ENCODE measurements around the gene STX16.

The STX16 gene

DNA sequence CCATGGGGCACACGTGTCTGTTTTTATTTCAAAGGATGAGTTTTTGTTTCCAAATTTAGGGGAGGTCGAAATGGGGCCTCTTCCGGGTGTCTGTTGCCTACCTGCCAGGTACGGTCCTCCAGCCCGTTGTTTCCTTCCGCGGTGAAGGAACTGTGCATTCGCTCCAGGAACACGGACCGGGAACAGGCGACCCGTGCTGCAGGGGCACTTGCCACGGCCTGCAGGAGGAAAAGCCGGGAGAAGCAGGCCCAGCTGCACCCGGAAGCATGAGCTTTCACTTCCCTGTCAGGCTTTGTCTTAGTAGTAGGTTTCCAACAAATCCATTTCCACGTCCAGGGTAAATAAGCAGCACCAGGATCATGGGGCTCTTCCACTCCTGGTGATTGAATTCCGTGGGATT lies 24.6 kb downstream of the STX16 start:
- DNase-seq: no peak

DNA sequence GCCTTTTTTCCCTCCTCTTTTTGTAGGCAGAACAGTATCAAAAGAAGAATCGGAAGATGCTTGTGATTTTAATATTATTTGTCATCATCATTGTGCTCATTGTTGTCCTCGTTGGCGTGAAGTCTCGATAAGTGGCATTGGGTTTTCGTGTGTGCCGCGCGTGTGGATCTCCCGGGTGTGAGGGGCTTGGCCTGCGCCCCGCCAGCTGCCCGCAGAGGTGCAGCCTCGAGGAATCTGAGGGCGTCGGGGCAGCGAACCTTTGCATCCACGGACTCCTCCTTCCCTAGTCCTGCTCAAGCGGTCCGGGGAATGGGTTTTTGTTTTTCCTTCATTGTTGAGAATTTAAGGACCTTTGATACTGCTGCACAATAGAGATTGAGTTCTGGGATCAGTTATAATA lies 25.1 kb downstream of the STX16 start:
- DNase-seq: no peak

DNA sequence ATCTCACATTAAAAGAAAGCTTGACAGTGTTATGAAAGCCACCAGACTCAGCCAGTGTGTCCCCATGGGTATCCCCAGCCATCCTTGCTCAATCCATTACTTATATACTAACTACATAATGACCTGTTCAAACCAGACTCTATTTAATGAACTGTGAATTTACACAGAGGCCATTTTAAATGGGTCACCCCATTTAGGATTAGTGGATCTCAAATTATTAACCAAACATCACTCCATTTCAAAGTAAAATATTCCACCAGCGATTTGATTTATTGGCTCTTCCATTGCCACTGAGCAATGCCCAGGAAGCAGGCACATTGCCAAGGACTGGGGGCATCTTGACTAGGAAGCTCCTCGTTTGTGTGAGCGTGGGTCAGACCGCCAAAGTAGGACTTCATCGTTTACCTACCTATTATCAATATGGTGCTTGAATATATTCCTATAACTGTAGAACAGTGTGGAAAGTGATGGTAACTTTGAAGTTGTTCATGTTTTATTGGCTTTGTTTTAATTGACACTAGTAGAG lies 26.1 kb downstream of the STX16 start:
- no peak for DNase-seq

DNA sequence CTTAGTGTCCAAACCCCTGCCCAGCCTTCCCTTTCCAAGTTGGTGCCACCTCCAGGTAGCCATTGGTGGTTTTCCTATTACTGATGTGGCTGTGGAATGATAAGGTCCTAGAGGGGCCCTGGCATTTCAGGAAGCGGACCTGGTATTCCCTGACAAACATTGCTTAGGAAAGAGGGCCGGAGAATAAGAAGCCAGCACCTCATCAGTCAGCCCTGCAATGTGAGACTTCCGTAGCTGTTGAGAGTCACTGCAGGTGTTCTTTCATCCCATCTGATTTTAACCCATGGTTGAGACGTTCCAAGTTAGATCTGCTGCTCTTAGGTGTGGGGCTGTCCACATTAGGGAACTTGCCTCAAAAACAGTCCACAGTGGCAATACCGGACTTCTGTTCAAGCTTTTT lies 26.7 kb downstream of the STX16 start:
- DNase-seq: no peak

DNA sequence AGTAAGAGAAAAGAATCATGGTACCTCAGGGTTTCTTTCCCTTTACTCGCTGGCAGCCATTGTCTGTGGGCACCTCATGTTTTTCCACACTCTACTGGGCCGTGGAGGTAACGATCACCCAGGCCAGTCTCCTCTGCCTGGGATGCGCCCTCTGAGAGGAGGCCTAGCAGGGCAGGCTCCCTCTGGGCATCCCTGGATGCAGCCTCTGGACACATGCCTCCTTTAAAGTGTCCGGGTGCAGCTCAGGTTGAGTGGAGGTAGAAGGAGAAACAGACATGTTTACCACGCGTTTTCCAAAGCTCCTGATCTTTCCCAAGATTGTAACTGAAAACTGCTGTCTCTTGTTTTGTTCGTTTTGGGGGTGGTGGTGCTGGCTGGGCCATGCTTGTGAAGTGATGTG lies 27.7 kb downstream of the STX16 start:
- no peak for DNase-seq

DNA sequence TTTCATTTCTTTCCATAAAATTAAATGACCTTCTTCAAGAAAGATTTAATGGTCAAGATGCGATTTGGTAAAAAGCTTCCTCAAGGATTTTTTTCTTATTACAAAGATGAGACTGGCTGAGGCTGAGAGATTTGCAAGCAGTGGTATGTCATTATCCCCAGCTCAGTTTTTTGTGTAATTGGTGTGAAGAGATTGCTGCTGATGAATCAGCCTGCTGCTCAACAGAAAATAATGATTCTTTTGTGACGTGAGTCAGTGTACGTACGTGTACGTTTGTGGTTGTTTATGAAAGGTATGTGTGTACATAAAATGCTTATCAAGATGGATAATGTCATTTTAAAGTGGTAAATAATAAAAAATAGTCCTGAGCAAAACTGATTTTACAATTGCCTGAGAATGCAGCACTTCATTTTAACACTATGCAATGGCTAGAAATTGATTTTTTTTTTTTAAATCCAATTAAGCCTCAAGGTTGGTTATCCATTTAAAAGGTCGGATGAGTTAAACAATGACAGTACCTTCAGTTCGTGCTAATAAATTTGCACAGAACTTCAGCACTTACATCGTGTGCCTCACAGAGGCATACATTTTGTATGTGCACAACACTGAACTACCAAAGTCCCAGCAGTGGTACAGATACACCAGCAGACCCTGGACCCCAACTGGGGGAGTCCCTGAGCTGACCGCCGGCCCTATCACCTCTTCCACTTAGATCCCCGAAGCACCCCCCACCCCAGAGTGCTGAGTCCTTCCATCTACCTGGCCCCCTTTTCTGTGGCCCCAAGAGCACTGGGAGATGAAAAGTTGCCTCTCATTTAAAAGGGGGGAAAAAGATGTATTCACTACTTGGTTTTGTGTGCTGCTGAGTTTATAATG lies 31.8 kb downstream of the STX16 start:
- DNase-seq: no peak

DNA sequence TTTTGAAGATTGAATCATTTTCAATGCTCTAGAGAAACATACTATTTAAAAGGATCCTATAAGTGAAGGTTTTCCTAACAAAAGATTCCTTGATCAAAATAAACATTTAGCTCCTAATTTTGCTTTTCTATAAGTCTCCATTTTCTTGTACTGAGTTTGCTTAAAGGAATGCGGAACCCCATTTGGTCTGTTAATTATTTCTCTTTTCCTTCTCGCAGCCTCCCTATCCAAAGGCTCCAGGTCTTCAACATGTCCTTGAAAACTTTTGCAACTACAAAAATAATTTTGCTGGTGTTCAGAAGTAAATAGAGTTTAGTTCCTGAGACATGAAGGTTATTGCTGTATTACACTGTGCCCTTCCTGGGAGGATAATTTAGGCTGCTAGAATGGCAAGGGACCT lies 33.2 kb downstream of the STX16 start:
- no peak for DNase-seq

DNA sequence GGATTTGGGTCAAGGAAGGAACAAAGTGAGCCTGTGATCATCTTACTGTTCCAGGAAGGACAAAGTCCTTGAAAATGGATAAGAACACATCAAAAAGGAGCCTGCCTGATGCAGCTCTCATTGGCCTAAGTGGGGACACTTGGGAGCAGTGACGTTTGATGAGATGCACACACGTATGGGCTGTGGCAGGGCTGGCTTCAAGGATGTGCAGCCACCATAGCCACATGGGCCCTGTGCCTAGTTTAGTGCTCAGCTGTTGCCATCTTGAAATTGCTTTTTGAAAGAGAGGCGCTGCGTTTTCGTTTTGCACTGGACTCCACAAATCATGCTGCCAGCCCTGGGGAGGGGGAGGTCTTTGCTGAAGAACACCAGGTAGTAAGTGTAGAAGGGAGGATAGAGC lies 34.9 kb downstream of the STX16 start:
- no peak for DNase-seq

DNA sequence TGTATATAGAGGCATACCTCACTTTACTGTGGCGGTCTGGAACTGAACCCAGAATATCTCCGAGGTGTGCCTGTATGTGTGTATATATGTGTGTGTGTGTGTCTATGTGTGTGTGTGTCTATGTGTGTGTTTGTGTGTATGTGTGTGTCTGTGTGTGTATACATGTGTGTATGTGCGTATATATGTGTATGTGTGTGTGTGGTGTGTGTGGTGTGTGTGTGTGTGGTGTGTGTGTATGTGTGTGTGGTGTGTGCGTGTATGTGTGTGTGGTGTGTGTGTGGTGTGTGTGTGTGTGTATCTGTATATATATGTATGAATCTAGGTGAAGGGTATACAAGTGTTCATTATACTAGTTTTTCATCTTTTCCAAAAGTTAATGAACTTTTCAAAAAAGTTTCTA lies 37.3 kb downstream of the STX16 start:
- no peak for DNase-seq

DNA sequence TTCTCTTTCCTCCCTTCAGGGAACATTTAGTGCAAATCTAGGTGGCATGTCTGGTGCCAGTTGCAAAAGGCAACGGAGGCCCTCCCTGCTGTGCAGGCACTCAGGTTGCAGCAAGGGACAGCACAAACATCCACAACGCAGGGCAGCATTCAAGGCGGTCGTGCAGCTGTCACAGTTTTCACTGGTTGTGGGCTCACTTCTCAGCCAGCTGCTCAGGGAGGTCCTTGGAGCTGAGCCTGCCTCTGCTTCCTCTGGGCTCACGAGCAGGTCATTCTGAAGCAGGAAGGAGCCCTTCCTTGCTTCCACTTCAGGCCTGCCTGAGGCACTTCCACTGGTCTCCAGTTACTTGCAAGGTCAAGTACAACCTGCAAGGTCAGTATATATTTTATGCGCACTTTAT lies 37.8 kb downstream of the STX16 start:
- peak in 6 of 51 donors; percentile 14 to 25 (median 20) for DNase-seq

DNA sequence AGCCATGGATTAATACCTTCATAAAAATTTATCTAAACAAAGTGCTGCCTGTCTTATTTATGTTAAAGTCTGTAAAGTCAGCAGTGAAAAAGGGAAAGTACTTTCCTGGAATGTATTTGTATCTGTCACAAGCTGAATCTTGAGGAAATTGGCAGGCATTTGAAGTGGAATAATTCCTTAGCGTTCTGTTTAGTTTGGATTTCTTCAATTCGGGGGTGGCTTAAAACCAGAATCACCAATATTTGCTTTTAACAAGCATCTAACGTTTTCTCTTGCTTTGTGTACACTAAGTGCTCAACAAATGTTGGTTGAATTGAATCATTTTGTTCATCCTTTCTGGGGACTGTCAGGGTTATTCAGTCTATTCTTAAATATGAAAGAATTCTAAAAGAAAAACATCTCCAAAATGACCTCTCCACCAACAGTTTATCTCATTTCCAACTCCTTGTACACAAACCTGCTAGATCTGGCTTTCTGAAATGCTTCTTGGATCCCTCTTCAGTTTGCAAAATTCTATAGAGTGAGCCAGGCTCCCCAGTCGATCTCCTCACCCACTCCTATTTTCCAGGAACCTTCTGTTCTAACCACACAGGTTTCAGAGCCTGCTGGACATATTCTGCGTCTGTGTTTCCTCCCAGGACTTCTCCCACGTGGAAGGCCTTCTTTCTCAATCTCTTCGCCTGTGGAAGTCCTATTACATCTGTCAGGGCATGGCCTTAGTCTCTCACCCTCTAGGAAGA lies 39.5 kb downstream of the STX16 start:
- DNase-seq: peak in 1 of 51 donors; percentile 16

DNA sequence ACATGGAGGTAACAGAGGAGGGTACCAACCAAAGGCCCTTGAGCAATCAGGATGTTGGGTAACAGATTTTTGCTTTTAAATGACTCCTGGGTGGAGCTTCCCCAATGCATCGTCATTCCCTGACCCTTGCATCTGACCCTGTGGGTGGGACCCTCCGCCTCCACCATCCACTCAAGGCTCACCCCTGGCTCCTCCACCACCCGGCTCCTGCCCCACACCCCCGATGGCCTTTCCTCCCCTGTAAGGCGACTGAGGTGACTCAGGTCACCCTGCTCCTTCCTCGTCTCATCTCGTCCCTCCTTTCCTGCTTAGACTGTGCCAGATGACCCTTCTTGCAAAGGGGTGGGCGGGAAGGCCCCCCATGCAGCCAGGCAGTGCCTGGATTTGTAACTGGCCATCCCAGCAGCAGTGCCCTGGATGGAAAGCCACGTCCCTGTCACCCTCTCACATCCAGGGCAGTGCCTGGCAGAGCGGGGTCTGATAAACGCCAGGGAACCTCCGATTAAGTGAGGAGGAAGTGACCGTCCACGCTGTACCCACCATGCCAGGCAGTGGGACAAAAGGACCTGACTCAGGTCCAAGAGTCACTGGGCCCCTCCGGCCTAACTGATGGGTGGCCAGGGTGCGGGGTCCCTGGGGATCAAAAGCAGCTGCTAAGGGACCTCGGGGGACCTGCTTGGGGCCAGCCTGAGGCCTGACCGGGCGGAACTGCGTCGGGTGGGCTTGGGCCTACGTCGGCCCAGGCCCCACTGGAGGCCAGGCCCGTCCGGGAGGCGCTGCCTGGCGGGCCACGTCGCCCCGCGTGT lies 40.9 kb downstream of the STX16 start:
- no peak for DNase-seq

DNA sequence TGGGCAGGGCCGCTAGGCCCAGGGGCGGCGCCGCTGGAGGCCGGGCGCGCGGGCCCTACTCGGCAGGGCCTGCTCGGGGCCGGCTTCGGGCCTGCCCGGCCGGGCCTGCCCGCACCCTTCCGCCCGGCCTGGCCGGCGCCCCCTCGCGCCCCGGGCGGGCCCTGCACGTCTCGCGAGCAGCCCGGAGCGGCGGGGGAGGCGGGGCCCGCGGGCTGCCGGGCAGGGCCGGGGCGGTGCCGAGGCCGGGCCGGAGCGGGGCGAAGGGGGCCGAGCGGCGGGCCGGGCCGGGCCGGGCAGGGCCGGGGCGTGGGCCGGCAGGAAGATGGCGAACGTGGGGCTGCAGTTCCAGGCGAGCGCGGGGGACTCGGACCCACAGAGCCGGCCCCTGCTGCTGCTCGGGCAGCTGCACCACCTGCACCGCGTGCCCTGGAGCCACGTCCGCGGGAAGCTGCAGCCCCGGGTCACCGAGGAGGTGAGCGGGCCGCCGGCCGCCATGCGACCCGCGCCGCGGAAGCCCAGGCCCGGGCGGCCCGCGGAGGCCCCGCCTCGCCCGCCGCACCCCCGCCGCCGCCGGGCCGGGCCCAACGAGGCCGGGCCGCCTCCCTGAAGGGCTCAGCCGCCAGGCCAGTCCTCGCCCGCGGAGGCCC lies 41.6 kb downstream of the STX16 start, which contains the start of gene NPEPL1:
Gene NPEPL1, plus strand, starts transcription at position 222 of the 647 bp plus-strand sequence. Its CDS starts 101 bp downstream, at position 323.
- DNase-seq: peak in 14 of 51 donors; percentile 6 to 69 (median 34)

DNA sequence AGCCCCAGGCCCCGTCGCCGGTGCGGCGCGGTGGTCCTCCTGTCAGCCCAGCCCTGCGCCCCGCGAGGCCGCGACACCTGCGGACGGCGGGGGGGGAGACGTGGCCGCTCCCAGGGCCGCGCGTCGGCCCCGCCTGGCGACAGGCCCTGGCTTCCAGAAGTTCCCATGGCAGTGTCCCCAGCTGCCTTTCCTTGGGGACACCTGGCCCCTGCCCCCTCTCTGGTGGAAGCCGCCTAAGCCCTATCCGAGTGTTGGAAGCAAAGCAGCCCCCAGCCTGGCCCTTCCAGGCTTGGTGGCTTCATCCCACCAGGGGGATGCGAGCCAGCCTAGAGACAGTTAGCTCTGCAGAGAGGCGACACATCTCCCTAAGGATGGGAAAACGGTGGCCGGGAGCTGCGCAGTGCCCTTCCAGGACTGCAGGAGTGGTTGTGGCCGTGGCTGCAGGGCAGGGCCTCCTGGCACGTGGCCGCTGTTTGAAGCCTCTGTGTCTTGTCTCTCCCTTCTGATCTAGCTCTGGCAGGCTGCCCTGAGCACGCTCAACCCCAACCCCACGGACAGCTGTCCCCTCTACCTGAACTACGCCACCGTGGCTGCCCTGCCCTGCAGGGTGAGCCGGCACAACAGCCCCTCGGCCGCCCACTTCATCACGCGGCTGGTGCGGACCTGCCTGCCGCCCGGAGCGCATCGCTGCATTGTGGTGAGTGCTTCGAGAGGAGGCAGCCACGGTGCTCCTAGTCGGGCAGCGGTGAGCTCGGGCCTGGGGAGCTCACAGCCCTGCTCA lies 42.3 kb downstream of the STX16 start:
- DNase-seq: peak in 1 of 51 donors; percentile 18

DNA sequence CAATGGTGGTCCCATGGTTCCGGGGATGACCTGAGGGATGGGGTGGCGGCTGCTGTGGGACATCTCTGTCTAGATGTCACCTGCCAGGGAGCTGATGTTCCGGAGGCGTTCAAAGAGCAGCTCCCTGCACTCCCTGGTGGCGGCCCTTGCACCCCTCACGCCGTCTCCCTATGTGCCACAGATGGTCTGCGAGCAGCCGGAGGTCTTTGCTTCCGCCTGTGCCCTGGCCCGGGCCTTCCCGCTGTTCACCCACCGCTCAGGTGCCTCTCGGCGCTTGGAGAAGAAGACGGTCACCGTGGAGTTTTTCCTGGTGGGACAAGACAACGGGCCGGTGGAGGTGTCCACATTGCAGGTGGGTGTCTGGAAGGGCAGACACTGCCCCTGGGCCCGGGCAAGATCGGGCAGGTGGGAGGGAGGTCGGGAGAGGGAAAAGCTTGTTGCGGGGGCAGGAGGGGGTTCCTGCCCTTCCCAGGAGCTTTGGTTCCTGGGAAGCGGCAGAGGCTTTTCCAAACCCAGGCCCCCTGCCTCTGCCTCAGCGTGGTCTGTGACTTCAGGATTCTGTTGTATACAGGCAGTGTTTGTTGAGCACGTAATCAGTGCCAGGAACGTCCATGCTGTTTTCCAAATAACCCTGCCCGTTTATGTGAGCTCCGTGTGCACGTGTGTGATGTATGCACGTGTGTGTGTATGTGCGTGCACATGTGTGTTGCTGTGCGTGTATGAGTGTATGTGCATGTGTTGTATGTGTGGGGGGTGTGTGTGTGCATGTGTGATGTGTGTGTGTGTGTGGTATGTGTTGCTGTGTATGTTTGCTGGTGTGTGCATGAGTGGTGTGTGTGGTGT lies 43.4 kb downstream of the STX16 start:
- no peak for DNase-seq

DNA sequence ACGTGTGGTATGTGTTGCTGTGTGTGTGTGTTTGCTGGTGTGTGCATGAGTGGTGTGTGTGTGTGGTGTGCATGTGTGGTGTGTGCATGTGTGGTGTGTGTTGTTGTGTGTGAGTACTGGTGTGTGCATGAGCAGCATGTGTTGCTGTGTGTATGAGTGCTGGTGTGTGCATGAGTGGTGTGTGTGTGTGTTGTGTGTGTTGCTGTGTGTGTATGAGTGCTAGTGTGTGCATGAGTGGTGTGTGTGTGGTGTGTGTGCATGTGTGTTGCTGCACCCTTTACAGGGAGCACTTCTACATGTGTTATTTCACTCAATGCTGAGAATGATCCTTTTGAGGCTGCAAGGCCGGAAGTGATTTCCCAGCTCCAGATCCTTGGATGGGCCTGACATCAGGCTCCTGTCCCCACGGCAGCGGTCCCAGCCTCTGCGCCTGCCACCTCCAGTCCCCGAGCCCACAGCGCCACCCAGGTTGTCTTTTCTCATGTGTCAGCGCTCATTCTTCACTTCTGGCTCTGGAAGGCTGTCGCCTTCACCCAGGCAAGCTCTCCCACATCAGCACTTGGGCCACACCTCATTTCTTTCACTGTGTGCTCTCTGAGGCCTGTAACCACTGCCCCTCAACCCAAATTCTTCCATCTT lies 44.1 kb downstream of the STX16 start:
- no peak for DNase-seq

DNA sequence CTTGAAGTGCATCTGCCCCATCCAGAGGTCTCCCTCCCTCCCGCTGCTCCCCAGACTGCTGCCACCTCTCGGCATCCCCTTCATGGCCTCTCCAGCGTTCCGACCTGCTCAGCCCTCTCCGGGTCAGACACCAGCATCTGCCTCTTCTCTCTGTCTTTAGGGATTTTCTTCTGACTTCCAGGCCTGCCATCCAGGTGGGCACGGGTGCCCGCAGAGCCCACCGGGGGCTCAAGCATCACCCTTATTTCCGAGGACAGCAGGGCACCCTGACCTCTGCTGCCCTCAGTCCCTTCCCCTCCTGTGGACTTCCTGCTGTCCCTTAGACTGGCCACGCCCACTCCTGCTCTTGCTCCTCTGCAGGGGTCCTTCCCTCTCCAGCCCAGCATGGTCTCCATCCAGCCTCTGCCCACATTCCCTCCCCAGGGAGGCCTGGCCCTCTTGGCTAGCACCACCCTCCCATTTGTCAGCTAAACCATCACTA lies 44.9 kb downstream of the STX16 start:
- no peak for DNase-seq

DNA sequence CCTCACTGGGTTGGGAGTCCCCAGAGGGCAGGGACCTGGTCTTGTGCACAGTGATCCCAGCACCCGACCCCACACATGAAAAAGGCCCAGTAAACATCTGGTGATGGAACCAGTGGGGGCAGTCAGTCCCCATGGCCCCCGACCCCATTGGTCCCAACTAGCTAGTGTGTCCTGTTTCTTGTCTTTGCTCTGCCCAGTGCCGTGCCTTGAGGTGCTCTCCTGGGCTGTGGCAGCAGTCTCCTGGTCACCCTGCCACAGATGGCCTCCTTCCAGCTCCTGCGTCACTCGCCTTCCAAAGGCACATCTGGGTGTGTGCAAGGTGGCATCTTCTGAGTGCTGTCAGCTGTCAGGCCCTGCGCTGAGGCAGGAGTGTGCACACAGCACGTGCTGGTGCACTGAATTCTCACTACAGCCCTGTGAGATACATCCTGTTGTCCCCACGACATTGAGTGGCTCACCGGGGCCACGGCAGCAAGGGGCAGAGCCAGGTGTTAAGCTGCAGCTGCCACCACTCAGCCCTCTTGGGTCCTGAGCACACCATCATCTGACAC lies 45.4 kb downstream of the STX16 start:
- no peak for DNase-seq

Data from hypothalamus (tissue), 51 donors.